Thyroid gland (tissue), 4 donors: Measurements from ENCODE around the gene LRMDA. TPM values are rescaled to one million over a fixed set of nuclear protein-coding genes. Genes with fewer than 3 reads are reported as not detected.

Experiments
- DNase-seq, 2 donors: peaks; one replicate each; pipeline ENCODE4 v3.0.0-alpha.2; 2019
- H3K27ac ChIP-seq, 3 donors: fragments of 200-600 bp; sonication (generic); 1 replicate in 2 of 3; 2 replicates in 1 of 3; pipeline ENCODE4 v1.5.1; 2016 to 2019; ENCODE audit warnings: mild to moderate bottlenecking in 1 of 3, moderate library complexity in 1 of 3
- H3K27me3 ChIP-seq: fragments of 200-600 bp; sonication (generic); one replicate; pipeline ENCODE4 v1.5.1; 2019
- H3K36me3 ChIP-seq, 2 donors: fragments of 200-600 bp; sonication (generic); one replicate each; pipeline ENCODE4 v1.5.1; 2016 to 2019
- H3K4me1 ChIP-seq, 2 donors: fragments of 200-600 bp; sonication (generic); one replicate each; pipeline ENCODE4 v1.5.1; 2017 to 2019
- H3K4me3 ChIP-seq, 3 donors: fragments of 200-600 bp; sonication (generic); replicated peaks in 1 of 3; 1 replicate in 2 of 3; 2 replicates in 1 of 3; pipeline ENCODE4 v1.5.1; 2016; ENCODE audit warnings: mild to moderate bottlenecking in 1 of 3
- H3K9me3 ChIP-seq: fragments of 200-600 bp; sonication (generic); one replicate; pipeline ENCODE4 v1.5.1; 2017
- CTCF ChIP-seq, 6 experiments: fragments of 200-600 bp in 3 of 6; fragments of 450-650 bp in 3 of 6; sonication (generic) in 3 of 6; IDR thresholded peaks; one replicate each; pipeline ENCODE4 v1.5.1; 2016 to 2019; ENCODE audit warnings: antibody characterized with exemption in 6 of 6, mild to moderate bottlenecking in 2 of 6, inconsistent platforms in 1 of 6, moderate library complexity in 1 of 6
- POLR2A ChIP-seq, 2 donors: fragments of 450-650 bp; IDR thresholded peaks; one replicate each; pipeline ENCODE4 v1.6.1; 2017; ENCODE audit warnings: antibody characterized with exemption in 2 of 2, mild to moderate bottlenecking in 2 of 2, moderate library complexity in 1 of 2
- WGBS, 2 donors: methylation state at CpG; one replicate each; pipeline ENCODE4 v1.1.5; 2017; 5-methylcytosine and 5-hydroxymethylcytosine counted together
- intact Hi-C: fragments of 100-400 bp; cut with DNase I; formaldehyde crosslinking; loops from one replicate; pipeline ENCODE4 v1.15.1; 2023
- total RNA-seq, 4 donors: library from RNA; depleted of rRNA; stranded (reverse); fragments of >200 nt; gene quantifications; one replicate each; pipeline ENCODE4 v1.2.3, GENCODE V29; 2016

LRMDA gene
- total RNA-seq, 4 donors from 2014 or later = 16.5 to 31.7 (median 23.2) TPM

GRCh38 chr10:76416642-76417041 lies 985.2 kb downstream of the LRMDA start:
- intact Hi-C loops = no loop called here
- TF ChIP-seq POLR2A (IDR thresholded peaks at IDR 0.05) = no peak
- TF ChIP-seq CTCF (IDR thresholded peaks at IDR 0.05) = no peak
- Histone ChIP-seq H3K36me3 (no peaks in the 10 kb centered on the region), H3K4me1 (no peaks in the 10 kb centered on the region), H3K27ac (no peak overlapping the region), H3K4me3 (no peak overlapping the region), H3K27me3 (no peaks in the 10 kb centered on the region), H3K9me3 (no peaks in the 10 kb centered on the region)
- DNase-seq = no peak
- WGBS, 2 donors = 93 to 95% methylated on average over 4 of the region's 4 CpGs

DNA sequence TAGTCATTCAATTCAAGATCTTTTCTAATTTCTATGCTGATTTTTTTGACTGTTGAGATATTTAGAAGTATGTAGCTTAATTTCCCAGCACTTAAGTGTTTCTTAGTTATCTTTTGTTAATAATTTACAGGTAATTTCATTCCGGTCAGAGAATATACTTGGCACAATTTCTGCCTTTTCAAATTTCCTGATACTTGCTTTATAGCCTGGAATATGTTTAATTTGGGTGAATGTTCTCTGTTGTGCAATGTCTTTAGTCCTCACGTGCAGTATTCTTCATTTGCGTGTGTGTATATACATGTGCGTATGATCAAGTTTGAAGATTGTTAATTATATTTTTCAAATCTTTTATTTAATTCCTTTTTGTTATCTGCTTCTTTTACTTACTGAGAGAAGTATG lies 989.3 kb downstream of the LRMDA start:
- intact Hi-C loops = no loop called here
- WGBS, 2 donors = 96 to 97% methylated on average over 4 of the region's 4 CpGs
- H3K4me3 ChIP-seq = no peak overlapping the region
- TF ChIP-seq POLR2A (IDR thresholded peaks at IDR 0.05) (no peak), CTCF (IDR thresholded peaks at IDR 0.05) (no peak)
- no peak overlapping the region for H3K27ac ChIP-seq
- DNase-seq = no peak
- no peaks in the 10 kb centered on the region for H3K9me3 ChIP-seq
- H3K4me1 ChIP-seq = no peaks in the 10 kb centered on the region
- H3K36me3 ChIP-seq = no peaks in the 10 kb centered on the region
- no peaks in the 10 kb centered on the region for H3K27me3 ChIP-seq

- 92 to 93% methylated on average over 4 of the region's 4 CpGs for WGBS, 2 donors
These were observed 991.3 kb downstream of the LRMDA start for GRCh38 chr10:76422769-76423168.

GRCh38 chr10:76428551-76429367 lies 997.3 kb downstream of the LRMDA start:
- no peak for TF ChIP-seq POLR2A (IDR thresholded peaks at IDR 0.05)
- no peak for TF ChIP-seq CTCF (IDR thresholded peaks at IDR 0.05)
- H3K36me3 ChIP-seq = no peaks in the 10 kb centered on the region
- H3K27ac ChIP-seq = no peak overlapping the region
- H3K4me1 ChIP-seq = peaks cover 21 to 26% of the 10 kb centered on the region in 2 donors
- H3K4me3 ChIP-seq = no peak overlapping the region
- no peaks in the 10 kb centered on the region for H3K27me3 ChIP-seq
- 51 to 70% methylated on average over 4 of the region's 4 CpGs for WGBS, 2 donors
- no peaks in the 10 kb centered on the region for H3K9me3 ChIP-seq
- intact Hi-C loops = no loop called here
- DNase-seq = peak; percentile 24 to 40

More at GRCh38 chr10:76422769-76423168, 991.3 kb downstream of the LRMDA start:
- Histone ChIP-seq H3K27ac (no peak overlapping the region), H3K27me3 (no peaks in the 10 kb centered on the region), H3K4me1 (no peaks in the 10 kb centered on the region), H3K36me3 (no peaks in the 10 kb centered on the region), H3K9me3 (no peaks in the 10 kb centered on the region), H3K4me3 (no peak overlapping the region)
- DNase-seq = no peak
- TF ChIP-seq CTCF (IDR thresholded peaks at IDR 0.05) (no peak), POLR2A (IDR thresholded peaks at IDR 0.05) (no peak)
- intact Hi-C loops = no loop called here

- H3K27me3 ChIP-seq = no peaks in the 10 kb centered on the region
- no peaks in the 10 kb centered on the region for H3K36me3 ChIP-seq
- intact Hi-C loops = no loop called here
- 75 to 80% methylated on average over 12 of the region's 12 CpGs for WGBS, 2 donors
- no peak overlapping the region for H3K4me3 ChIP-seq
- TF ChIP-seq CTCF (IDR thresholded peaks at IDR 0.05) = no peak
- TF ChIP-seq POLR2A (IDR thresholded peaks at IDR 0.05) = no peak
- H3K4me1 ChIP-seq = peaks cover 21 to 26% of the 10 kb centered on the region in 2 donors
- peak overlapping the region in 1 of 3 donors; percentile 23 for H3K27ac ChIP-seq
- DNase-seq = no peak
- no peaks in the 10 kb centered on the region for H3K9me3 ChIP-seq
These were observed 998.1 kb downstream of the LRMDA start for GRCh38 chr10:76429368-76430060.
